Superior temporal gyrus (tissue), 1 donor: Measurements from ENCODE around the gene MID1.

Experiments used
- DNase-seq: peaks from one replicate; pipeline ENCODE4 v3.0.0-alpha.2; 2016; ENCODE audit errors: extremely low spot score

Gene MID1, protein sequence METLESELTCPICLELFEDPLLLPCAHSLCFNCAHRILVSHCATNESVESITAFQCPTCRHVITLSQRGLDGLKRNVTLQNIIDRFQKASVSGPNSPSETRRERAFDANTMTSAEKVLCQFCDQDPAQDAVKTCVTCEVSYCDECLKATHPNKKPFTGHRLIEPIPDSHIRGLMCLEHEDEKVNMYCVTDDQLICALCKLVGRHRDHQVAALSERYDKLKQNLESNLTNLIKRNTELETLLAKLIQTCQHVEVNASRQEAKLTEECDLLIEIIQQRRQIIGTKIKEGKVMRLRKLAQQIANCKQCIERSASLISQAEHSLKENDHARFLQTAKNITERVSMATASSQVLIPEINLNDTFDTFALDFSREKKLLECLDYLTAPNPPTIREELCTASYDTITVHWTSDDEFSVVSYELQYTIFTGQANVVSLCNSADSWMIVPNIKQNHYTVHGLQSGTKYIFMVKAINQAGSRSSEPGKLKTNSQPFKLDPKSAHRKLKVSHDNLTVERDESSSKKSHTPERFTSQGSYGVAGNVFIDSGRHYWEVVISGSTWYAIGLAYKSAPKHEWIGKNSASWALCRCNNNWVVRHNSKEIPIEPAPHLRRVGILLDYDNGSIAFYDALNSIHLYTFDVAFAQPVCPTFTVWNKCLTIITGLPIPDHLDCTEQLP

DNA sequence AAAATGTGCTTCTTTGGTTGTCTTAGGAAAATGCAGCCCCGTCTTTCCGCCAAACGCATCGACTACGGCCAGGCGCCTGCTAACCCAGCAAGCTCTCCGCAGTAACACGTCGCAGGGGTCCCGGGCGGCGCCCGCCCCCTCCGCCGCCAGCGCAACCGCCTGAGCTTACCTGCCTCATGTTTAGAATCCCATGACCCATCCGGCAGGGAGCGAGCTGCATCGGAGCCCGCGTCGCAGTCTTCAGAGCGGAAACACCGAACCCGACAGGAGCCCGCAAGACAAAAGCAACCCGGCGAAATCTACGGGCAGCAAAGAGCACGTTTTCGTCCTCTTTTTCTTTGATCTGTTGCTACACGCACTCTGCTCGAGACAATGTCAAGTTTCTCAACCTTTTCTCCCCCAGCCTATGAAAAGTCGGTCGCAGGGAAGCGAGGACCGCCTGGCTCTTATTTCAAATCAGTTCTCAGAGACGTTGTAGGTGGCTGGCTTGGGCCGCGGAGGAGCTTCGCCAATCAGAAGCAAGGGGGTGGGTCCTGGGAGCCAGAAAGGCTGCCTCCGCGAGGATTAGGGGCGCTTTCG lies at the start of gene MID1:
Gene MID1, minus strand, starts transcription at position 465 of the 579 bp plus-strand sequence. CDS start 53,038 bp downstream, outside the sequence.
- DNase-seq, result no peak

DNA sequence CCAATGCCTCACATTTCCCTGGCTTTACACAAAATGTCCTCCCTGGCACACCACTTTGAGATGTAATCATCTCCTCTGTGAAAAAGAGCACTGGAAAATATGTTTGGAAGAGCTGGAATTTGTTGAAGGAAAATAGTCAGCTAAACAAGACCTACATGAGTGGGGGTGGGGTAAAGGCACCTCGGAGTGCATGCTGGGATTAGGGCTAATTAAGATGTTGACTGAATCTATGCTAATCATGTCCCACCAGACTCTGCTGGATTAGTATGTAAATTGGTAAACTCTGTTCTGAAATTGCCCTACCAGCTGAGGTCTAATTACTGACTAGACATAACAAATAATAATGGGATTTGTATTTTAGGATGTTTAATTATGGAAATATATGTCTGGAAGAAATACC lies 46.8 kb upstream of the MID1 start:
- no peak for DNase-seq

DNA sequence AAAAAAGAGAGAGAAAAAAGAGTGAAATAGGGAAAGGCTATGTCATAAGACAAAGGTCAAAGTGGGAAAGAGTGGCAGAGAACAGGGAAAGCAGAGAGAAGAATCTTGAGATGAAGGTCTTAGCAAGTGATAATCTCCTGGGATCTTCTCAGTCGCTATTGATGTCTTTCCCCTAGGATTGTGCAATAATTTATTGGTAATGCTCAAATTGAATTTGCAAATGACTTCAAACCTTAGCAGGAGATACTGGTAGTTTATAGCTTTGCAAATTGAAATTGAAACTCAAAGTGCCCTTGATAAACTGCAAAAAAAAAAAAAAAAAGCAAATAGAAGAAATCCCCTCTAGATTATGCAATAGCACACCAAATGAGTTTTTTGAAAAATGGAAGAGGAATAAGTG lies 45.7 kb upstream of the MID1 start:
- DNase-seq, result no peak

DNA sequence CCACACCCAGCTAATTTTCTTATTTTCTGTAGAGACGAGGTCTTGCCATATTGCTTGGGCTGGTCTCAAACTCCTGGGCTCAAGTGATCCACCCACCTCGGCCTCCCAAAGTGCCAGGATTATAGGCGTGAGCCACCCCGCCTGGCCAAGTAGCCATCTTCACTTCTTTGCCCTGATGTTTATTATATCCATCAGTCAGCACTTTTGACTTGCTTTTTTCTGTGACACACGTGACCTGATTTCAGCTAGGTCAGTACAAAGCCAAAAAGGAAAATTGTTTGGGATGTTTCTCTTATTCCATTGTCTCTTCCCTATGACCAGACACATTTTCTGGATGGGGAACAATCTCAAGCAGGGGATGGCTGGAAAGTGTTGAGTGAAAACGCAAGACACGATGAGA lies 45.3 kb upstream of the MID1 start:
- DNase-seq, result no peak

DNA sequence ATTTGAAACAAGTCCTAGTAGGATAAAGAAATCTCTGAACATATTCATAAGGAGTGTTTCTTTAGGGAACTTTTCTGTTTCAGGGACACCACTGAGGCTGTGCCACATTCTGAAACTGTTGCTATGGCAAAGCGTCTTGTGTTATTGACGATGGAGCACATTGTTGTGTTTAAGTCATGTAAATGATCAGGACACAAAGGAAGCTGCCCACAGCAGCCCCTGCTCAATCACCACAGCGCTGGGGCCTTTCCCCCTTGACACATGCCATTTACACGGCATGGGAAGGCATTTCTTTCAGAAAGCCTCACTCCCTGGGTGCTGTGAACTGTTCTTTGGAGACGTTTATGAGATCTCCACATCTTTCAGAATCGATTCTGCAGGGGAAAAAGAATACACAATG lies 39.8 kb upstream of the MID1 start:
- DNase-seq, result no peak

DNA sequence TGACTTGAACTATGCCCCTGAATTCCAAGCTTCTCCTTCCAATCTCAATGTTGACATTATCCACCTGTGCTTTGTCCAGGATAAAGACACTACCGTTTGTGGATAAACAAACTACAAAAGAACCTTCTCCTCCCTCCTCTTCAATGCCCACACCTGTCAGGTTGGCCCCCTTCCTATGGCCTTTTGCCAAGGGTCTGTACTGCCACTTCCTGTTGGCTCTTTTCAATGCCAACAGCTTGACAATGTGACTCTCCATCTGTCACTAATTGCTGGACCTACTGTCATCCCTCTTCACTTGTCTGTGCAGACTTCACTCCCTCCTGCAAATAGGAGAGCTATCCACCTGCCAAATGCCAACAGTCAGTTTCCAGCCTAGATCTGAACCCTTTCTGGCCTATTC lies 35.8 kb upstream of the MID1 start:
- DNase-seq, result no peak

DNA sequence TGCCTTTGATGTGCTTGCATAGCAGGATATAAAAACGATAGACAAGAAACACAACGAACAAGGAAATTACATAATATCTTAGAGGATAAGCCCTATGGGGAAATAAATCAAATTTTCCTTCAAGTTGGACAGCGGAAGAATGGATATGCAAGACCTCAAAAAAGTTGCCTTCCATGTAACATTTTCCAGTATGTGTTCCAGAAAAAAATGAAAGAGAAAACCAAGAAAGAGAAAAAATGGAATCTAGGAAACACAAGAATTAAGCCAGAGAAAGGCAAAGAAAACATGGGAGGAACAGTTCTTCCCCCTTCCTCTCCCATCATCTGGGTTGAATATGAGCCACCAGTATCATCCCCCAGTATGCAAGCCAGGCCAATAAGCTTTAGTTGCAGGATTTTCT lies 34.6 kb upstream of the MID1 start:
- DNase-seq, result no peak

DNA sequence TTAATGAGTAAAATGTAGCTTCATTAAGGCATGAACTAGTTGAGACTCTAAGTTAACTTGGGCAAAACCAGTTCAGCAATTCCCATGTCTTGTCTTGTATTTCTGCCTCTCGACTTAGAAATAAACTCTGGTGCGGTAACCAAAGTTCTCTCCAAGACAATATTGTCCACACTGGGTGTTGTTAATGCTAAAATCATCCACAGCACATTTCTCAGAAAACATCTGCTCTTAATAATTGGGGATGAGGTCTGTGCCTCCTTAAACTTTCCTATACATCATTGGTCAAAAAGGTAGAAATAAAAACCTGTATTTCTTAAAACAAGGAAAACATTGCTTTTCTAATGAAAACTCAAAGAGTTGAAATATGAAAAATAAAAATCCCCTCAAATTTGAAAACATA lies 32.9 kb upstream of the MID1 start:
- no peak for DNase-seq

DNA sequence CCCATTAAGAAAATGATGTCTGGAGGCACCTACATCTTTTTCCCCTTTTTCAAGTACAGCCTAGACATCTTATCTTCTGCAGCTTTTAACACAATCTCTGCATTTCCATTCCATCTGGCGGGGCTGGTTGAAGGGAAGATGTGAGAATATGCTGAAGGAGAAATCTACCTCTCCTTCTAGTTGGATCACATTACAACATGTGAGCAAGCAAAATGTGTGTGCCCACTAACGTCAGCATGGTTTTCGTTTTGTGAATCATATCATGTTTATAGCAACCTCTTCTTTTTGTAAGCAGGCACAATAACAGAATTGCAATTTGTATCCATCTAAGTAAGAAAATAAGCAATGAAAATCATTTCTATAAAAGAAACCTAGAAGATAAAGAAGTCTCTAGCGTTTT lies 28.9 kb upstream of the MID1 start:
- DNase-seq, result no peak

DNA sequence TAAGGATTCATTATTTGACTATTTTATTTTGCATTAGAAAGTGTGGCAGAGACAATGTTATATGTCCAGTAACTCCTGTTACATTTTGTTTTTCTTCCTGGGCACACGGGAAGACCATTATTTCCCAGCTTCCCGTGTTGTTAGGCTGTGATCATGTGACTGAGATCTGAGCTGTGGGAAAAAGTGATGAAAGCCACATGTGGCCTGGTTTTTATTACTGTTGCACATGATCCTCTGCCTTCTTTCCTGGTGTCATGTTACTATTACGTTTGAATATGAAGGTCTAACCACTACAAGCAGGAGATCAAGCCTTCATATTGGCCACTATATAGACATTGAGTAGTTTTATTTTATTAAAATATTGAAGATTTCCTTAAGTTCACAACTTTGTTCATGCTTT lies 28.2 kb upstream of the MID1 start:
- DNase-seq, result no peak

DNA sequence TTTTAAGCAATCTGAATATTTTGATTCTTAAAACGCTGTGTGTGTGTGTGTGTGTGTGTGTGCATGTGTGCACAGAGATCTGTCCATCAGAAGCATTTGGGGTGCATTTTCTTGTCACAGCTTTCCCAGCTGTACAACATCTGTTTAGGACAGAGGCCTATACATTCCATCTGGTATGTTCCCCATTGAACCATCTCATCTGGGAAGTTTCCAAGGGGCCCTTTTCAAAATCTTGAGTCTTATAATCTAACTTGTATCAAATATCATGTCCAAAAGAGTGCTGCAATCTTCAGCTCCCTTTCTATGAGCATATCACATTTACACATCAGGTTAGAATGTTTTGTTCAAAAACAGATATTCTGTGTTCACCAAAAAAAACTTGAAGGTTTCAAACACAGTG lies 16.5 kb upstream of the MID1 start:
- no peak for DNase-seq

DNA sequence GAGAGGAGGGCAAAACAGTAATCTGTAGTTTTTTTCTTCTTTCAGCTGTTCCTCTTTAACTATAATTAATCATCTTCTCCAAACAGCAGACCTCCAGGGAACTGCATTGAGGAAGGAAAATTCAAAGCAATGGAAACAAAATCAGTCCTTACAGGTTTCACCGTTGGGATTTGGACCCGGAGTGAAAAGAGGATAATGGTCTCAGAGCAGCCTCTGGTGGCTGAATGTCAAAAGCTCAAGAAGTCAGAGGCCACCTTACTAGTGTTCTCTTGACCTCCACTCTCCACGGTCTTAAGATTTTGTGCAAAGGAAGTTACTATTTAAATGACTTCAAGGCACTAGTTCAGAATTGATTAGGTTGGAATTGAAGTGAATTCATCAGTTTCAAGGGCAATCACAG lies 16.0 kb upstream of the MID1 start:
- DNase-seq, result peak; percentile 68

DNA sequence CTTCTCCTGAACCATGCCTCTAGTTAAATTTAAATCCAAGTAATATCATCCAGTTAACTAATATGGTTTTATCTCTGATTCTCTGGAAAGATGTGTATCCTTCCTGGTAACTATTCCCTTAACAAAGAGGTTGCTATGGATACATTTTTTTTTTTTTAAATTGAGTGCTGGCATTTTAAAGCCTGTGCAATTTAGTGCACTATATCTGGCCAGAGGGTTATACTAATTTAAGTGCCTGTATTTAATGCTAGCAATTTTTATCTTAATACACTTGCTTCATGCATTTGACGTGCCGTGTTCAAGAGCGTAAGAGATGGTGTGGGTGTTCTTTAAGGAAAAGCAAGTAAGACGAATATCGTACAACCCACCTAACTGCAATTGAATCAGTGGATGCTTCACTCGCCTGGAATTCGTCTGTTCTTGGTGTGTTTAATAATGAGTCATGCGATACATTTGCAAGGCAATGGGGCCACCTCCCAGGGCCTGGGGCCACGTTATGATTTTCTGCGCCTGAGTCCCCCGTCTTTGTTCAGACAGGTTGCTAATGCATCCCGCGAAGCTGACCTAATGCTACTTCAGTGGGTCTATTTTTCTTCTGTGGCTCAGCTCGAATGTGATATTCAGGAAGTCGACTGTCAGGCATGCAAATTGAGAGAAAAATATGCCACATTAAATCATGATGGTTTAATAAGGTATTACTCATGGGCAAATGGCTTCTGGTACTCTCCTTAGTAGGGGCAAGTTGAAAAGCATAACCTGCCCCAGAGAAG lies 14.2 kb upstream of the MID1 start:
- no peak for DNase-seq

DNA sequence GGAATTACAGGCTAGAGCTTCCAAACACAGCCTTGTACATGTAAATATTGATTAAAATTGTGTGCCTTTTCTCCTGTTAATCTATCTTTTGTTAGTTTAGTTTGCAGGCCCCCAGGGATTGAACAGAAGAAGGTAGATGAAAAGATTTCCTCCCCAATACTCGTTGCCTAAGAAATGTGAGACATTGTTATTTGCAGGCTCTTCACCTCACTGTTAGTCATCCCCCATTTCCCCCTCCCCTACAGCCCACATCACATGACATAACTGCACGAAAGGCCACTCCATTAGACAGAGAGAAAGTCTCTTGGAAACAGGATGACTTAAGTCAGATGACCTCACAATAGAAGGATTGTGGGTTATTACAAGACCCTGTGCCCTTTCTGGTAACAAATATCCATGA lies 13.3 kb upstream of the MID1 start:
- DNase-seq, result no peak

DNA sequence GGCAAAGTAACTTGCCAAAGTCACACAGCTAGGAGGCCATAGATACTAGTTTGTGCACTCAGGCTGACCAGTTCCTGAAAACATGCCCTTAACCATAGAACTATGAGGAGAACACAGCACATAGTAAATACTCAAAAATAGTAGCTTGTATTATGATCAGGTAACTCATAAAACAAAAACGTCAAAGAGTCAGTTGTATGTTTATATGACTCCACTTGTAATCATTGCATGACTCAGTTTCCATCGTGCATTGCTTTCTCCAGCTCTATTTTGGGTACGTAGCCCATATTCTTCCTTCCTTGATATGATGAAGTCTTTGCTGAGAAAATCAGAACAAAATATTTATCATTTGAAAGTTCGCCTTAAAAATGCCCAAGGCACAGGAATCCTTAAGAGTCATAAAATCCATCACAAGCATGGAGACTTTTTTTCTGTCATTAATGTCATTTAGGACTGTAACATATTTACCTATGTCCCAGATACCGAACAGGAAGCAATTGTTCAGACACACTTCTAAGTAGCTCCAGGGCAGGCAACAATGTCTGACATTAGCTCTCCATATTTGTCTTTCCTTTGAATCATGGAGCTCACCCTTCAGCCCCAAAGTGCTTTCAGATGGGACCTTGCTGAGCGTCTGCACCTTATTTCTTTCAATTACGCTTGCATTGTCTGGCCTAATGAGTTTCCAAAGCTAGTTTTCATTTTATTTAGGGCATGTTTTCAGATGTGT lies 11.2 kb upstream of the MID1 start:
- DNase-seq, result no peak

DNA sequence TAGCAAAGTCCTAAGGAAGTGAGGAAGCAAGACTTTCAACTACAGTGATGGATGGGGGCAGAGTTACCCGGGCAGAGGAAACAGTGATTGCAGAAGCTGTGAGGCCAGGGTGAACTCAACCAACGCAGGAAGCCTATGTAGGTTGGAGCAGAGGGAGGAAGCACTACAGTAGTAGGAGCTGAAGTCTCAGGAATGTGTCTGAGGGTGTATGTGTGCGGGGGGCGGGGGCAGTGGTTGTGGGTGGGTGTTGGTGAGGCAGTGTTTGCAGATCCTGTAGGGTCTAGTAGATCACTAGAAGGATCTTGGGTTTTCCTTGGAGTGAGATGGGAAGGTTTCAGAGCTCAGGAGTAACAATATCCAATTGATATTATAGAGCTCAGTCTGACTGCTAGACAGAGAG lies 9.9 kb upstream of the MID1 start:
- no peak for DNase-seq

DNA sequence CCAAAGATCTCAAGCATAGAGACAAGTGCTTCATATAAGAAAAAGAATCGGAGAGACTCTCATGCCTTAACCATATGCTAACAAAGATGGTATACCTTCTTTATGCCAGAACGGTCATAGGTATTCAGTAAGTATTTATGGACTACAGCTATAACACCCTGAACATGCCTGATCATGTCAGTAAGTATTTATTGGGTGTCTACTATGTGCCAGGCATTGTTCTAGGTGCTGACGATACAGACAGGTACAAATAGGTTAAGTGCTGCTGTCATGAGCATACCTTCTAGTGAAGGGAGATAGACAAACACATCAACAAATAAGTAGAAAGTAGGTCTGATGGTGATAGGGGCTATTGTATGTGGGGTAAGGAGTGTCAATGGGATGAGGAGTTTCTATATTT lies 9.5 kb upstream of the MID1 start:
- DNase-seq, result no peak

DNA sequence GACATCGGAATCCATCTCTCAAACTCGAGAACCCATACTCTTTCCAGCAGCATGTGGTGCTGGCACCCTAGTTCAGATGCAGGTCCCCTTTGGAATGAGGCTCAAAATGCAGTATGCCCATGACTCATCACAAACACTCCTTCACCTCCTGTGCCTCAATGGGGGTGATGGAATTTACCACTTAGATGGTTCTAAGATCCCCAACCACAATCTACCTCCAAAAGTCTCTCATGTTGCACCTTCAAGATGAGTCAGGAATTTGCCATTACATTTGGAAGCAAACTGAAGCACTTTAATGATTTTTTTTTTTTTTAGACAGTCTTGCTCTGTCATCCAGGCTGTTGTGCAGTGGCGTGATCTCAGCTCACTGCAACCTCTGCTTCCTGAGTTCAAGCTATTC lies 8.5 kb upstream of the MID1 start:
- no peak for DNase-seq

DNA sequence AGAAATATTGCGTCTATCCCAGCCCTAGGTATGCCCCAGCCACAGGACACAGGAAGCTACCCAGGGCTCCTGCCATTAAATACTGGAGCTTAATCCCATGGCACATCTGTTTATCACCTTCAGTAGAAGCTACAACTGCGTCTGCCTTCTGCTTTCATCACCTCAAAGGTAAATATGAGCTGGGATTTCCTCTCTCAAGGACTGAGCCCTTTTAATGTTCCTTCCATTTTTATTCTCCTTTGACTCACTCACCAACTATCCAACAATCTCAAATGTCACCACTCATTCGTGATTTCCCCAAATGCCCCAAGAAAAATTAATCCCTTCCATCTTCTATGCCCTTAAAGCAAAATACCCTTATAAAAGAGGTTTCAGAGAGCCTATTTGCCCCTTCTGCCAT lies 1.8 kb upstream of the MID1 start:
- DNase-seq, result no peak

DNA sequence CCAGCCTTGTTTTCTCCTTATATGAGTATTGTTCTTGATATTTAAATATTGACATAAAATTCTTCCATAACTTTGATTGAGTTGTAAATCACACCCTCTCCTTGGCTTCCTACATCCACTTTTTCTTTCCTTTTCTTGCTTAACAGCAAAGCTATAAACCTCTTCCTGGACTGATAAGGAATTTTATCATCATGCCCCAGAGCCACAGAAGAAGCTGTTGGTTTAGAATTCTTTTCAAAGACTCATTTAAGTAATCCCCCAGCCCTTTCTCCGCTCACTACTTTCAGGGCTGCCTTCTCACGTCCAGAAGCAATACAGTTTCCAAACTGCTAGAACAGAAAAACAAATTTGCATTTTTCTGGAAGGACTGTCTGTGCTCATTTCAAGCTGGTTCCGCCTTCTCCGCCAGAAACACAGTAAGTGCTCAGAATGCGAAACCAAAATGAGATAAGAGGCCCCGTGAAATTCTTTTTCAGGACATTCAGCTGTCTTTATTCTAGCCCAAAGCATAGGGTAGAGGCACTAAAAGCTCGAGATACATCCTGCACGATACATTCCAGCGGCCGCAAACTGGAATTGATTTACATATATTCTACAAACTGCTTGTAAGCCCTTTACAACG lies 849 bp downstream of the MID1 start:
- DNase-seq, result no peak

DNA sequence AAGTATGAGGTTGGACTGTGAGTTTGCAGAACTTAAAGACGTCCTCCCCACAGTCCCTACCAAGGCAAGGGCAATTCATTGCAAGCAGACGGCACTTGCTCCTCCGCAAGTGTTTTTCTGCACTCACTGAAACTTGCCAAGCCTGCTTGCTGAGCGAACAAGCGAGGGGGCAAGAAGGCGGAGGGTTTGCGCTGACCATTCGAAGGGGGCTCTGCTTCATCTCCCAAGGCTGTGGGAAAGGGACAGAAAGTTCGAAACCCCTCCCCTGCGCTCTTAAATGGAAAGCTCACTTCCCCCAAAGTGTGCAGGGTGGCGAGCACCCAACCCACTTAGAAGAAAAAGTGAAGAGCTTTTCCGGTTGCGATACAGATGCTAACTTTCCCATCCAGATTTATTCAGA lies 1.4 kb downstream of the MID1 start:
- DNase-seq, result no peak
